GM19467 (cell line): Measurements from ENCODE around the gene ARHGAP45.
A peak's percentile ranks its signal among the peaks of the same experiment; 100 is the strongest.

Experiments used
- ATAC-seq: cut with Tn5 transposase; IDR thresholded peaks from one replicate; pipeline ENCODE4 v1.9.1; 2021; ENCODE audit warnings: mild to moderate bottlenecking, moderate library complexity; ENCODE audit not compliant: unreplicated experiment

Gene ARHGAP45

DNA sequence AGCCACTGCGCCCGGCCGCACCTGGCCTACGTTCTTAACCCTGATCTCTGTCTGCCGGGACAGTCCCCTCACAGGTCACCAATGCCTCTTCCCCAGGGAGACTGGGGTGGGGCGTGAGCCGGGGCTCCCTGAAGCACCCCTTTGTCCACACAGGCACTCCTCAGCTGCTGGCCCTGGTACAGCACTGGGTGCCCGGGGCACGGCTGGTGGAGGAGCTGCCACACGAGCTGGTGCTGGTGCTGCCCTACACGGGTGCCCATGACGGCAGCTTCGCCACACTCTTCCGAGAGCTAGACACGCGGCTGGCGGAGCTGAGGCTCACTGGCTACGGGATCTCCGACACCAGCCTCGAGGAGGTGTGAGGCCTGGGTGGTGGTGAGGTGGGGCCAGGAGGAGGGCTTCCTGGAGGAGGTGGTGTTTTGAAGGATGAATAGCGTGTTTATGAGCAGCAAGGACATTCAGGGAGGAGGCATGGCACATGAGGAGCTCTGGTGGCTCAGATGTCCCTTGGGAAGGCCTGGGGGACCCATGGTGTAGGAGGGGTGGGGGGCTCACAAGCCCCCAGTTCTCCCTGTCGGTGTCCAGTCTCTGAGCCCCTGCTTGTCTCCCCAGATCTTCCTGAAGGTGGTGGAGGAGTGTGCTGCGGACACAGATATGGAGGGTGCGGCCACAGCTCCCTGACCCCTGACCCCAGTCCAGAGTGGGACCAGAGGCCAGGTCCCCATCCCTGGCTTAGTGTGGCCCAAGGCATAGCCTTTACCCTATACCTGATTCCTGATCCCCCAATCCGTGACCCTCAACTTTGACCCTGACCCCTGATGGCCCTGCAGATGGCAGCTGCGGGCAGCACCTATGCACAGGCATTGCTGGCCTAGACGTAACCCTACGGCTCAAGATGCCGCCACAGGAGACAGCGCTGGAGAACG, 13.5 kb upstream of the ARHGAP45 start:
- no peak for ATAC-seq

DNA sequence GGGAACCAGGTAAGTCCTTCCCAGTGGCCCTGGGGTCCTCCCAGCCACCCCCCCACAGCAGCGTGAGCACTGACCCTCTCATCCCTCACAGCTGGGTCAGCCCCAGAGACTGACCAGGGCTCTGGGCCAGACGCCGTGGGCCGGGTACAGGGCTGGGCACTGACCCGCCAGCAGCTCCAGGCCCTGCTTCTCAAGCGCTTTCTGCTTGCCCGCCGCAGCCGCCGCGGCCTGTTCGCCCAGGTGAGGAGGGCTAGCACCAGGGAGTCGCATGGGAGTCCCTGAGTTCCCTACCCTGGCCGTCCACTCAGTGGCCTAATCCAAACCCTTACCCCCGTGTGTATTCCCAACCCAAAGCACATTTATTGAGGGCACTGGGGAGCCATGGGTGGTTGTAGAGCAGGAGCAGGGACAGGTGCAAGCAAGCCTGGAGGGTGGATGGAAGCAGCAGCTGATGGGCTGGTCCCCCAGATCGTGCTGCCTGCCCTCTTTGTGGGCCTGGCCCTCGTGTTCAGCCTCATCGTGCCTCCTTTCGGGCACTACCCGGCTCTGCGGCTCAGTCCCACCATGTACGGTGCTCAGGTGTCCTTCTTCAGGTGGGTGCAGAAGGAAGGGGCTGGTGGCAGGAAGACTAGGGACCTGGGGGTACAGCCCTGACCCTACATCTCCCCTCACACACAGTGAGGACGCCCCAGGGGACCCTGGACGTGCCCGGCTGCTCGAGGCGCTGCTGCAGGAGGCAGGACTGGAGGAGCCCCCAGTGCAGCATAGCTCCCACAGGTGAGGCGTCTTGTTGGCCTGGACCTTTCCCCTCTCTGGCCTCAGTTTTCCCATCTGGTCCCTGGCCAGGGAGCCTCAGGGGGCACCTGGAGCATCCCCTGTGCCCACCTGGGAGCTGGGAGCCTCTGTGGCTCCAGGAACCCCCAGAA, 12.6 kb upstream of the ARHGAP45 start:
- ATAC-seq = no peak

DNA sequence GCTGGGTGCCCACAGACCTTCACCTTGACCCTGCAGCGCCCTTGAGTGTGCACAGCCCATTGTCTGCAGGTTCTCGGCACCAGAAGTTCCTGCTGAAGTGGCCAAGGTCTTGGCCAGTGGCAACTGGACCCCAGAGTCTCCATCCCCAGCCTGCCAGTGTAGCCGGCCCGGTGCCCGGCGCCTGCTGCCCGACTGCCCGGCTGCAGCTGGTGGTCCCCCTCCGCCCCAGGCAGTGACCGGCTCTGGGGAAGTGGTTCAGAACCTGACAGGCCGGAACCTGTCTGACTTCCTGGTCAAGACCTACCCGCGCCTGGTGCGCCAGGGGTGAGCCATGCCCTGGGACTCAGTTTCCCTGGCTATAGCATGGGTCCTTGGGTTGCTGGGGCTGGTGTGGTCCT, 11.9 kb upstream of the ARHGAP45 start:
- no peak for ATAC-seq

DNA sequence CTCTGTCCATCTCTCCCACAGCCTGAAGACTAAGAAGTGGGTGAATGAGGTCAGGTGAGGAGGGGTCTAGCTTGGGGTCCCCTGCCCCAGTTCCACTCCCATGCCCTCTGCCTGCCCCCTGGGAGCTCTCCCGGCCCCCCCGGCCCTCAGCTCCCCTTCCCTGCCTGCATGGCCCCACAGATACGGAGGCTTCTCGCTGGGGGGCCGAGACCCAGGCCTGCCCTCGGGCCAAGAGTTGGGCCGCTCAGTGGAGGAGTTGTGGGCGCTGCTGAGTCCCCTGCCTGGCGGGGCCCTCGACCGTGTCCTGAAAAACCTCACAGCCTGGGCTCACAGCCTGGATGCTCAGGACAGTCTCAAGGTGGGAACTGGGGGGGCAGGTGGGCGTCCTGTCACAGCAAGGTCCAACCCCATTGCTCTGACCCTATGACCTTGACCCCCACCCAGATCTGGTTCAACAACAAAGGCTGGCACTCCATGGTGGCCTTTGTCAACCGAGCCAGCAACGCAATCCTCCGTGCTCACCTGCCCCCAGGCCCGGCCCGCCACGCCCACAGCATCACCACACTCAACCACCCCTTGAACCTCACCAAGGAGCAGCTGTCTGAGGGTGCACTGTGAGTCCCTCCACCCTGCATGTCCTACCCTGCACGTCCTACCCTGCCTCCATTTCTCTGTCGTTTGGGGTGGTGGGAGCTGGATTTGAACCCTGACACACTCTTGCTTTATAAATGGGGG, 10.9 kb upstream of the ARHGAP45 start:
- no peak for ATAC-seq

DNA sequence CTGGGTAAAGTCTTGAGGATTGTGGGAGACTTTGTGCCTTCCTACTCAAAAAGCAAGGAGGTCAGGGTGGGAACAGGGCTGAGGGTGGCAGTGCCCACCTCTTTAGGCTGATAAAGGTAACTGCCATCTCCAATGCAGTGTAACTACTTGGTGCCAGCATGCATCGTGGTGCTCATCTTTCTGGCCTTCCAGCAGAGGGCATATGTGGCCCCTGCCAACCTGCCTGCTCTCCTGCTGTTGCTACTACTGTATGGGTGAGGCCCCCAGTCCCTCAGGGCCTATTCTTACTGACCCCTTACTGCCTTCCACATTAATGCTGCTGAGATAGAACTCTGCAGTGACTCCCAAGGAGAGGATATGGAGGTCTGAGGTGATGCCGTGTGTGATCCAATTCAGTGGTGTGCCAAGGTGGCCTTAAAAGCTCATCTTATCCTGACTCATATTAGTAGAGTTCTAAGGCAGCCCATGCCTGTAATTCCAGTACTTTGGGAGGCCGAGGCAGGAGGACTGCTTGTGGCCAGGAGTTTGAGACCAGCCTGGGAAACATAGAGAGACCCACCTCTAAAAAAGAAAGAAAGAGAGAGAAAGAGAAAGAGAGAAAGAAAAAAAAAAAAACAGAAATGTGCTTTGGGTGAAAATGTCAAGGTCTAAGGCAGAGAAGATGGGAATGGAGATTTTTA, 9.7 kb upstream of the ARHGAP45 start:
- no peak for ATAC-seq

DNA sequence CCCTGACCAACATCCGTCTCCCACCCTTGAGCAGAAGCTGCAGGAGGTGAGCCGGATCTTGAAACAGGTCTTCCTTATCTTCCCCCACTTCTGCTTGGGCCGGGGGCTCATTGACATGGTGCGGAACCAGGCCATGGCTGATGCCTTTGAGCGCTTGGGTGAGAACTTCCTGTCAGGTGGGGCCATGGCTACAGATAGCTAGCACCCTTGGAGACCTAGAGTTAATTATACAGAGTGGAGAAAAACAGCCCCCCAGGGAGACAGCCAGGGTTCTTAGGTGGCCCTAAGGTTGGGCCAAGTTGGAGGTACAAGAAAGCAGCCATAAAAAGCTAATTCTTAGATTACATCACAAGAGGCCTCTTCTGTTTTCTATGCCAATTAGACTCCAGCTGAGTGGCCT, 8.9 kb upstream of the ARHGAP45 start:
- ATAC-seq = no peak

DNA sequence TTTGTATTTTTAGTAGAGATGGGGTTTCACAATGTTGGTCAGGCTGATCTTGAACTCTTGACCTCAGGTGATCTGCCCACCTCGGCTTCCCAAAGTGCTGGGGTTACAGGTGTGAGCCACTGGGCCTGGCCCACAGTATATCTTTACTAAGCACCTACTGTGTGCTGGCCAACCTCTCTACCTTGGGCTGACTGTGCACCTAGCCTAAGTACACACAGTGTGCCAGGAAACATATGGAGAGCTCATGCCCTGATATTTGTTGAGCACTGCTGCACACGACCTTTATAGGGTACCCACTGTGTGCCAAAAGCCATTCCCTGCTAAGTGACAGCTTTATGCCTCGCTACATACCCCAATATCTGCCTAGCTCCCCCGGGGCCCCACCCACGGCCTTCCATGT, 6.3 kb upstream of the ARHGAP45 start:
- no peak for ATAC-seq

DNA sequence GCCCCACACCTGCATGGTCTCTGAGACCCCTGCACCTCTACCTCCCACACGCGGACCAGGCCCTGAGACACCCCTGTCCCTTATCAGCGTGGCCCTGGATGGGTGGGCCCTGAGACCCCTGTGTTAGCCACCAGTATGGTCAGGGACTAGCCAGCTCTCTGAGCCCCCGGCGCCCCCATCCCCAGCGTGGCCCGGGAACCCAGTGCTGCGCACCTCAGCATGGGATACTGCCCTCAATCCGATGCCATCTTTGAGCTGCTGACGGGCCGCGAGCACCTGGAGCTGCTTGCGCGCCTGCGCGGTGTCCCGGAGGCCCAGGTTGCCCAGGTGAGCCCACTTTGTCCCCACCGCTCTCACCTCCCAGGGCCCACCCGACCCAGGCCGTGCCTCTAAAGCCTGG, 5.0 kb upstream of the ARHGAP45 start:
- ATAC-seq = no peak

DNA sequence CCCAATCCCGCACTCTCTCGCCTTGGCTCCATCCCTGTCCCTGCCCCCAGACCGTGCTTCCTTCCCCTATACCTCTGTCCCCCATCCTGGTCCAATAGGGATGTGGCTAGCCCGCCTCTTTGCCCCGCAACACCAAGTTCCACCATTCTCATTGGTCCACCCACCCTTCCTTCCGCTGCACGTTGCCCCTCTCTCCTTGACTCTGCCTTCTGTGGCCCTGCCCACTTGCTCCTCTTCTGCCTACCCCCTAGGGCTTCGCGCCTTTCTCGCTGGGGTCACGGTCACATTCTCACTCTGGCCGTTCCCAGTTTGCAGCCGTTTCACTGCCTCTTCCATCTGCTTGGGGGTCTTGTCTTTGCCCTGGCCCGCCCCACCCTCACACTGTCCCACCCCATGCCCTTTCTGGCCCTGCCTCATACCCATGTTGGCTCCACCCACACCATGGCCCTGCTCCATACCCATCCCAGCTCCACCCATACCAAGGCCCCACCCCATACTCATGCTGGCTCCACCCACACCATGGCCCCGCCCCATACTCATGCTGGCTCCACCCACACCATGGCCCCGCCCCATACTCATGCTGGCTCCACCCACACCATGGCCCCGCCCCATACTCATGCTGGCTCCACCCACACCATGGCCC, 4.5 kb upstream of the ARHGAP45 start:
- ATAC-seq = no peak

DNA sequence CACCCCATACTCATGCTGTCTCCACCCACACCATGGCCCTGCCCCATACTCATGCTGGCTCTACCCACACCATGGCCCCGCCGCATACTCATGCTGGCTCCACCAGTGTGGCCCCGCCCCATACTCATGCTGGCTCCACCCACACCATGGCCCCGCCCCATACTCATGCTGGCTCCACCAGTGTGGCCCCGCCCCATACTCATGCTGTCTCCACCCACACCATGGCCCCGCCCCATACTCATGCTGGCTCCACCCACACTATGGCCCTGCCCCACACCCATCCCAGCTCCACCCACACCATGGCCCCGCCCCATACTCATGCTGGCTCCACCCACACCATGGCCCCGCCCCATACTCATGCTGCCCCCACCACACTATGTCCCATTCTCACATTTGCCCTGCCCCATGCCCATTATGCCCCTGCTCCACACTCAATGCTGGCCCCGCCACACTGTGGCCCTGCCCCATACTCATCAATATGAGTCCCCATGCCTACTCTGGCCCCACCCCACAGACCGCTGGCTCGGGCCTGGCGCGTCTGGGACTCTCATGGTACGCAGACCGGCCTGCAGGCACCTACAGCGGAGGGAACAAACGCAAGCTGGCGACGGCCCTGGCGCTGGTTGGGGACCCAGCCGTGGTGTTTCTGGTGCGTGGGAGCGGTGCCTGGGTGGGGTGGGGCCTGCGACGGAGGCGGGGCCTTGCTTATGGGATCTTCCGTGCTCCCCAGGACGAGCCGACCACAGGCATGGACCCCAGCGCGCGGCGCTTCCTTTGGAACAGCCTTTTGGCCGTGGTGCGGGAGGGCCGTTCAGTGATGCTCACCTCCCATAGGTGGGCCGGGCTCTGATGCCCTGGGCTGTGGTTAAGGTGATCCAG, 3.7 kb upstream of the ARHGAP45 start:
- no peak for ATAC-seq

DNA sequence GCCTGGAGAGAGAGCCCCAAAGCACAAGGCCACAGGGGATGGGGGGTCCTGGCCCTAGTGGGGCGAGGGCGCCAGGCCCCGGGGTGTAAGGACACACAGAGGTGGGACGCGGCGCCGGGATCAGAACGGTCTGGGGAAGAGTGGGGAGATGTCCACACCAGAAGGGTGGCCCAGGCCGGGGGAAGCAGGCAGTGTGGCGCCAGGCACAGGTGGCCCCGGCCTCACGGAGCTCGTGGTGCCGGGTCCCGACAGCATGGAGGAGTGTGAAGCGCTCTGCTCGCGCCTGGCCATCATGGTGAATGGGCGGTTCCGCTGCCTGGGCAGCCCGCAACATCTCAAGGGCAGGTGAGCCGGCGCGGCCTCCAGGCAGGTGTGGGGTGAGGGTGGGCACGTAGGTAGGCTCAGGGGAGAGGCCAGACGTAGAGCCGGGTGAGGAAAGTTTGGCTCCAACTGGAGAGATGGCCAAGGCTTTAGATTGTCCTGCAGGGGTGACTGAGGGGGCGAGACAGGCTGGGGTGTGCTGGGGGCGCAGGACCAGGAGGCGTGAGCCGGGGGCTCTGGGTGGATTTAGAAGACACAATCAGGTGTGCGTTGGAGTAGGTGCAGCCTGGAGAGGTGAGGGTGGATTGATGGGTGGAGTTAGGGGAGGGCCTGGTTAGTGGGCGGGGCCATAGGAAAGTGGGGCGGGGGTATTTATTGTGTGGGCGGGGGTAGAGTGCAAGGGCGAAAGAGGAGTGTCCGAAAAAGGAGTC, 2.9 kb upstream of the ARHGAP45 start:
- no peak for ATAC-seq

DNA sequence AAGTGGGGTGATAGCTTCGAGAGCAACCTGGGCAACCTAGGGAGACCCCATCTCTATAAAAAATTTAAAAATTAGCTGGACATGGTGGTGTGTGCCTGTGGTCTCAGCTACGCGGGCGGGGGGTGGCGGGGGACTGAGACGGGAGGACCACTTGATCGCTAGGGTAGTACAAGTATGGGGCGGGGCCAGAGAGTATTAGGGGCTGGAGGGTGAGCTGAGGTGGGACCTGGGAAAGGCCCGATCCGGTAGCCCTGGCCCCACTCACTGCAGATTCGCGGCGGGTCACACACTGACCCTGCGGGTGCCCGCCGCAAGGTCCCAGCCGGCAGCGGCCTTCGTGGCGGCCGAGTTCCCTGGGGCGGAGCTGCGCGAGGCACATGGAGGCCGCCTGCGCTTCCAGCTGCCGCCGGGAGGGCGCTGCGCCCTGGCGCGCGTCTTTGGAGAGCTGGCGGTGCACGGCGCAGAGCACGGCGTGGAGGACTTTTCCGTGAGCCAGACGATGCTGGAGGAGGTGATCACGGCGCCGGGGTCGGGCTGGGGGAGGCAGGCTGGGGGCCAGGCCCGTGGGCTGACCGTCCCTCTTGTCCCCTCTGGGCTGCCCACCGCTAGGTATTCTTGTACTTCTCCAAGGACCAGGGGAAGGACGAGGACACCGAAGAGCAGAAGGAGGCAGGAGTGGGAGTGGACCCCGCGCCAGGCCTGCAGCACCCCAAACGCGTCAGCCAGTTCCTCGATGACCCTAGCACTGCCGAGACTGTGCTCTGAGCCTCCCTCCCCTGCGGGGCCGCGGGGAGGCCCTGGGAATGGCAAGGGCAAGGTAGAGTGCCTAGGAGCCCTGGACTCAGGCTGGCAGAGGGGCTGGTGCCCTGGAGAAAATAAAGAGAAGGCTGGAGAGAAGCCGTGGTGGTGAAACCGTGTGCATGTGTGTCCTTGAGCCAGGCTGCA, 2.0 kb upstream of the ARHGAP45 start:
- no peak for ATAC-seq

DNA sequence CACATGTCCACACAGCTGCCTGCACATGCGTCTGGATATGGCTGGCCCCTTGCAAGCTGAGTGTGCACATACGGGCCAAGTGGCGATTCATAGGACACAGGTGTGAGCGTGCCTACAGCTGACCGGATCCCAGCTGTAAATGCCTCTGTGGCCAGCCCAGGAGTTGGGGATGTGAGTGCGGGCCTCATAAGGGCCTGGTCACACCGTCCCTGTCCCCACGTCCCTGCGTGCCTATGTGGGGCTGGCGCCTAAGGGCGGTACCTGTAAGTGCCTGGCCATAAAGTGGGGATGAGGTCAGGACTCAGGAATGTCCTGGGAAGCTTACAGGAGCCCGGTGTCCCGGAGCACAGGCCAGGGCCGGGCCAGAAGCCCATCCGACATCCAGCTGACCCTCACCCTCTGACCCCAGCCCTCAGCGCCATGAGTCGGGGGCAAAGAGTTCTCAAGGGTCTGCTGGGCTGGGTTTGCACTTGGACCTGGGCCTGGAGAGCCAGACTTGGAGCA, 1.3 kb upstream of the ARHGAP45 start:
- ATAC-seq = no peak

DNA sequence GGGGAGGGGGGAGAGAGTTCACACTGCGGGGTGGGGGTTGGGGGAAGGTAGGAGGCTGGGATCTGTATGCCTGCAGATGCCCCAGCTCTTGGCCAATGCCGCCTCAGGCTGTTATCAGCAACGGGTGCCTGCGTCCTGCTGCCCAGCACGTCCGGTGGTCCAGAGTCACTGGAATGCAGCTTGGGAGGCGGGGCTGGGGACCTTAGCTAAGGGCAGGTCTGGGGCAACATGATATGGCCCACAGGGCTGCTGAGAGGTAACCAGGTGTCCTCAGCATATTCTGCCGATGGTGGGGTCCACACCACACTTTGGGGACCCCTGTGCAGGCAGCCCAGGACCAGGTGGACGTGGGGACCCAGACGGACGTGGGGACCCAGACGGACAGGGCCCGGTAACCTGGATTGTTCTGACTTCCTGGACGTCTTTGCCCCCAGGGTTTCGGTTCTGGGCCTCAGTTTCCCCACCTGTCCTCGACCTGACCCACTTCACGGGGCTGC, 668 bp upstream of the ARHGAP45 start:
- no peak for ATAC-seq

DNA sequence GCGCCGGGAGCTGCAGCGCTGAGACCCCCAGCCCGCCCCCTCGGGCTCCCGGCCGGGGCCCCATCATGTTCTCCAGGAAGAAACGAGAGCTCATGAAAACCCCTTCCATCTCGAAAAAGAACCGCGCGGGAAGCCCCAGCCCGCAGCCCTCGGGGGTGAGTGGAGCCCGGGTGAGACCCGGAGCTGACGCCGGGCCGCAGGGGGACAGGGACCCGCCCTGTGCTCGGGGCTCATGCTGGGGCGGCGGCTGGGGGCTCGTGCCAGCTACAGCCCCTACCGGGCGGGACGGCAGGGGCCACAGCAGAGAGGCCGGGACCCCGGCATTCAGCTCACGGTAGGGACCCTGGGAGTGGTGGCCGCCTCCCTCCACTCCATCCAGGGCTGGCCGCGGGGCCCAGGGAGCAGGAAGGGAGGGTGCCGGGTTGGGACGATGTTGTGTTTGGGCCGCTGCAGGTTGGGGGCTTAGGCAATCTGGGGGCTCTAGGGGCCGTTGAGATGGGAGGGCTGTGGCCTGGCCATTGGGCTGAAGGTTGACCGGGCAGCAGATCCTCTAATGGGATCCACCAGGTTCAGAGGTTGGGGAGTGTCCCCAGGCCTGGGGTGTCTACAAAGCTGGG, 482 bp downstream of the ARHGAP45 start:
- peak; percentile 6 for ATAC-seq
